ENCODE results near the gene ADK. TPM values are rescaled to one million over a fixed set of nuclear protein-coding genes. Genes with fewer than 3 reads are reported as not detected.

ADK gene
- total and polyA plus RNA-seq, 2 donors (not counting 3 experiments of a cell fraction or from before 2014, with no cell fraction given), result 11.7 to 46.5 TPM

GRCh38 chr10:74234569-74234968 lies 83.5 kb downstream of the ADK start:
- no peaks in the 10 kb centered on the region for H3K9me3 ChIP-seq (replicated peaks; ENCODE audit: control insufficient read depth, insufficient read depth, low read length)
- ChIA-PET POLR2A (interaction anchor here (0.7 kb wide), 1 partner anchor 57 kb away, joined by 3 read pairs; no protein-coding TSS in a partner anchor), CTCF (interaction anchor here (0.6 to 3.8 kb wide), 38 partner anchors 10 to 1001 kb away, joined by 3 to 97 read pairs (median 6); partner anchors contain the start of genes ADK, AP3M1 and COMTD1)

More at GRCh38 chr10:74234569-74234968, 83.5 kb downstream of the ADK start:
- intact Hi-C loops (cut with micrococcal nuclease) (loop anchor here (1.0 to 2.0 kb wide), 5 partner anchors 21 to 348 kb away; partner anchors contain the start of genes ADK and AP3M1), dilution Hi-C loops (cut with MboI; ENCODE audit: extremely low pct_ligation_motif_present, low sequenced_read_pairs) (no loop called here)
- H4K20me1 ChIP-seq (replicated peaks; ENCODE audit: control insufficient read depth, extremely low read depth, insufficient read depth, low read length), result no peaks in the 10 kb centered on the region
- peak; percentile 36 for DNase-seq (ENCODE audit: low read depth, low spot score)
- H3K4me3 ChIP-seq (replicated peaks in 1 of 3; ENCODE audit: insufficient read depth in 1 of 3, low read depth in 1 of 3, low read length in 3 of 3), result no peak overlapping the region
- H3K4me2 ChIP-seq (ENCODE audit: insufficient read depth, low read length), result no peak overlapping the region
- no peaks in the 10 kb centered on the region for H3K27me3 ChIP-seq (ENCODE audit: control insufficient read depth in 2 of 2, insufficient read depth in 2 of 2, low read length in 2 of 2)
- TF ChIP-seq MAX (IDR thresholded peaks at IDR 0.05; ENCODE audit: insufficient read depth, insufficient read length), result no peak
- TF ChIP-seq GATA2 (IDR thresholded peaks at IDR 0.05; ENCODE audit: insufficient read depth, insufficient read length, low read depth, low read length), result no peak
- no peak for TF ChIP-seq MYC (IDR thresholded peaks at IDR 0.05; ENCODE audit: low read depth, low read length)
- TF ChIP-seq EZH2 (IDR thresholded peaks at IDR 0.05; ENCODE audit: borderline replicate concordance, low read depth, low read length, severe bottlenecking), result no peak
- TF ChIP-seq CTCF (IDR thresholded peaks at IDR 0.05; ENCODE audit: extremely low read depth in 1 of 2, insufficient read depth in 1 of 2, low read depth in 1 of 2, low read length in 2 of 2), result no peak
- TF ChIP-seq FOS (IDR thresholded peaks at IDR 0.05; ENCODE audit: borderline replicate concordance, insufficient read depth, low read length), result no peak
- no peak for TF ChIP-seq JUN (IDR thresholded peaks at IDR 0.05; ENCODE audit: borderline replicate concordance, insufficient read depth, insufficient read length, low read depth)
- TF ChIP-seq POLR2AphosphoS5 (IDR thresholded peaks at IDR 0.05; ENCODE audit: insufficient read depth, low read depth, low read length), result no peak
- TF ChIP-seq POLR2A (IDR thresholded peaks at IDR 0.05; ENCODE audit: low read depth, low read length), result no peak
- no peak overlapping the region for H2AFZ ChIP-seq (ENCODE audit: low read depth, low read length)
- no peak for FAIRE-seq
- H3K4me1 ChIP-seq (ENCODE audit: control insufficient read depth, extremely low read depth, insufficient read depth, low read length), result peaks cover 41% of the 10 kb centered on the region
- peaks cover 66% of the 10 kb centered on the region for H3K79me2 ChIP-seq (ENCODE audit: control insufficient read depth, insufficient read depth, low read length)
- no peak overlapping the region for H3K9ac ChIP-seq (replicated peaks; ENCODE audit: extremely low read depth, insufficient read depth, low read length)
- BruUV-seq (replicated peaks), result no TSS peak
- H3K27ac ChIP-seq (ENCODE audit: insufficient read depth, low read depth, low read length), result no peak overlapping the region
- no peaks in the 10 kb centered on the region for H3K36me3 ChIP-seq (ENCODE audit: control insufficient read depth in 2 of 2, extremely low read depth in 1 of 2, insufficient read depth in 2 of 2, low read length in 2 of 2)
- H3K9me1 ChIP-seq (replicated peaks; ENCODE audit: control insufficient read depth, extremely low read depth, insufficient read depth, low read length), result no peaks in the 10 kb centered on the region

Data from endothelial cell of umbilical vein (primary cell).